Measurements from ENCODE around the gene DTX1. TPM values are rescaled to one million over a fixed set of nuclear protein-coding genes. Genes with fewer than 3 reads are reported as not detected.

The DTX1 gene
- total and polyA plus RNA-seq, 4 donors: 1.3 to 4.9 (median 2.2) TPM

GRCh38 chr12:113106361-113106760, 49.8 kb downstream of the DTX1 start:
- DNase-seq (no peak), ATAC-seq (ENCODE audit: insufficient read depth, low FRiP score) (no peak)
- H3K4me3 ChIP-seq: no peak overlapping the region
- H3K4me1 ChIP-seq (ENCODE audit: control insufficient read depth in 5 of 5, insufficient read depth in 5 of 5, low read length in 5 of 5): peaks cover 0 to 3% (median 0%) of the 10 kb centered on the region in 5 donors
- H3K27ac ChIP-seq (ENCODE audit: low read depth in 1 of 2, low read length in 1 of 2): no peak overlapping the region
- no peak overlapping the region for H3K9ac ChIP-seq (ENCODE audit: insufficient read depth in 1 of 2, low read length in 2 of 2)
- no peaks in the 10 kb centered on the region for H3K36me3 ChIP-seq (ENCODE audit: control insufficient read depth in 4 of 4, insufficient read depth in 4 of 4, low read length in 4 of 4)
- 83 to 100% methylated on average over 1 of the region's 1 CpG for WGBS, 2 donors
- peaks cover 0 to 4% (median 0%) of the 10 kb centered on the region in 3 donors for H3K27me3 ChIP-seq (ENCODE audit: control insufficient read depth in 3 of 3, insufficient read depth in 3 of 3, low read length in 2 of 3)
- no peak for TF ChIP-seq CTCF (IDR thresholded peaks at IDR 0.05; ENCODE audit: control extremely low read depth, extremely low read depth)
- no peaks in the 10 kb centered on the region for H3K9me3 ChIP-seq (ENCODE audit: control insufficient read depth in 4 of 4, insufficient read depth in 3 of 4, low read length in 3 of 4)

- H3K4me1 ChIP-seq (ENCODE audit: control insufficient read depth in 5 of 5, insufficient read depth in 5 of 5, low read length in 5 of 5): peaks cover 0 to 3% (median 0%) of the 10 kb centered on the region in 5 donors
- no peaks in the 10 kb centered on the region for H3K9me3 ChIP-seq (ENCODE audit: control insufficient read depth in 4 of 4, insufficient read depth in 3 of 4, low read length in 3 of 4)
- DNase-seq (no peak), ATAC-seq (ENCODE audit: insufficient read depth, low FRiP score) (no peak)
- WGBS, 2 donors: 92 to 95% methylated on average over 4 of the region's 4 CpGs
- H3K27me3 ChIP-seq (ENCODE audit: control insufficient read depth in 3 of 3, insufficient read depth in 3 of 3, low read length in 2 of 3): peaks cover 0 to 4% (median under 1%) of the 10 kb centered on the region in 3 donors
- no peaks in the 10 kb centered on the region for H3K36me3 ChIP-seq (ENCODE audit: control insufficient read depth in 4 of 4, insufficient read depth in 4 of 4, low read length in 4 of 4)
- no peak overlapping the region for H3K27ac ChIP-seq (ENCODE audit: low read depth in 1 of 2, low read length in 1 of 2)
- TF ChIP-seq CTCF (IDR thresholded peaks at IDR 0.05; ENCODE audit: control extremely low read depth, extremely low read depth): no peak
- no peak overlapping the region for H3K4me3 ChIP-seq
- no peak overlapping the region for H3K9ac ChIP-seq (ENCODE audit: insufficient read depth in 1 of 2, low read length in 2 of 2)
These were observed 51.8 kb downstream of the DTX1 start for GRCh38 chr12:113108308-113108707.

GRCh38 chr12:113109360-113109759, 52.8 kb downstream of the DTX1 start:
- no peak overlapping the region for H3K9ac ChIP-seq (ENCODE audit: insufficient read depth in 1 of 2, low read length in 2 of 2)
- no peak overlapping the region for H3K27ac ChIP-seq (ENCODE audit: low read depth in 1 of 2, low read length in 1 of 2)
- no peak for ATAC-seq (ENCODE audit: insufficient read depth, low FRiP score)
- TF ChIP-seq CTCF (IDR thresholded peaks at IDR 0.05; ENCODE audit: control extremely low read depth, extremely low read depth): no peak
- no peaks in the 10 kb centered on the region for H3K4me1 ChIP-seq (ENCODE audit: control insufficient read depth in 5 of 5, insufficient read depth in 5 of 5, low read length in 5 of 5)
- no peak for DNase-seq
- peaks cover 0 to 4% (median 2%) of the 10 kb centered on the region in 3 donors for H3K27me3 ChIP-seq (ENCODE audit: control insufficient read depth in 3 of 3, insufficient read depth in 3 of 3, low read length in 2 of 3)
- no peaks in the 10 kb centered on the region for H3K9me3 ChIP-seq (ENCODE audit: control insufficient read depth in 4 of 4, insufficient read depth in 3 of 4, low read length in 3 of 4)
- H3K4me3 ChIP-seq: no peak overlapping the region
- 70 to 83% methylated on average over 5 of the region's 5 CpGs for WGBS, 2 donors
- no peaks in the 10 kb centered on the region for H3K36me3 ChIP-seq (ENCODE audit: control insufficient read depth in 4 of 4, insufficient read depth in 4 of 4, low read length in 4 of 4)

Data from lung (tissue), 12 donors.